GM13977 (cell line): ENCODE results near the gene OLIG2.

ENCODE experiments used
- DNase-seq: peaks from one replicate; pipeline ENCODE4 v3.0.0; 2012; ENCODE audit warnings: low spot score
- CTCF ChIP-seq: IDR thresholded peaks from 2 replicates; pipeline ENCODE4 v1.5.1; 2012; ENCODE audit warnings: mild to moderate bottlenecking, control low read depth; ENCODE audit not compliant: insufficient read depth; ENCODE audit errors: extremely low read depth, missing control alignments
- in situ Hi-C: fragments of 300-500 bp; cut with MboI; formaldehyde crosslinking; loops from one replicate; pipeline ENCODE4 v1.12.0; 2022; ENCODE audit warnings: low sequenced_read_pairs, low pct_unique_long_range_greater_than_20kb, mixed read lengths, inconsistent platforms; ENCODE audit not compliant: unreplicated experiment

The OLIG2 gene

GRCh38 chr21:33018707-33019465 is 6.8 kb upstream of the OLIG2 start:
- in situ Hi-C loops = no loop called here
- TF ChIP-seq CTCF = no peak
- no peak for DNase-seq

GRCh38 chr21:33019516-33019884 is 6.2 kb upstream of the OLIG2 start:
- TF ChIP-seq CTCF = no peak
- DNase-seq = no peak
- in situ Hi-C loops = no loop called here

GRCh38 chr21:33019885-33020557 is 5.7 kb upstream of the OLIG2 start:
- in situ Hi-C loops = no loop called here
- peak; percentile 35 for DNase-seq
- TF ChIP-seq CTCF = no peak

- no peak for TF ChIP-seq CTCF
- peak; percentile 19 for DNase-seq
- in situ Hi-C loops = no loop called here
Observed at GRCh38 chr21:33020558-33021100, 5.1 kb upstream of the OLIG2 start.

- in situ Hi-C loops = no loop called here
- DNase-seq = no peak
- no peak for TF ChIP-seq CTCF
Observed at GRCh38 chr21:33021150-33021549, 4.6 kb upstream of the OLIG2 start.

GRCh38 chr21:33021667-33022066 is 4.1 kb upstream of the OLIG2 start:
- DNase-seq = no peak
- in situ Hi-C loops = no loop called here
- no peak for TF ChIP-seq CTCF
